ENCODE results near the gene GABPB2. TPM values are rescaled to one million over a fixed set of nuclear protein-coding genes. Genes with fewer than 3 reads are reported as not detected.

The GABPB2 gene
- total and polyA plus RNA-seq, 4 donors, result 0.94 to 13.3 (median 4.4) TPM

DNA sequence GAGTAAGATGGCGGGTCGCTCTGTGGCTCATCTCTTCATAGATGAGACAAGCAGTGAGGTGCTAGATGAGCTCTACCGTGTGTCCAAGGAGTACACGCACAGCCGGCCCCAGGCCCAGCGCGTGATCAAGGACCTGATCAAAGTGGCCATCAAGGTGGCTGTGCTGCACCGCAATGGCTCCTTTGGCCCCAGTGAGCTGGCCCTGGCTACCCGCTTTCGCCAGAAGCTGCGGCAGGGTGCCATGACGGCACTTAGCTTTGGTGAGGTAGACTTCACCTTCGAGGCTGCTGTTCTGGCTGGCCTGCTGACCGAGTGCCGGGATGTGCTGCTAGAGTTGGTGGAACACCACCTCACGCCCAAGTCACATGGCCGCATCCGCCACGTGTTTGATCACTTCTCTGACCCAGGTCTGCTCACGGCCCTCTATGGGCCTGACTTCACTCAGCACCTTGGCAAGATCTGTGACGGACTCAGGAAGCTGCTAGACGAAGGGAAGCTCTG lies 88.2 kb downstream of the GABPB2 start:
- TF ChIP-seq GABPA (IDR thresholded peaks at IDR 0.05 in 1 of 2, conservative IDR thresholded peaks at IDR 0.05 in 1 of 2) (no peak), FOXA1 (IDR thresholded peaks at IDR 0.05) (no peak), YY1 (IDR thresholded peaks at IDR 0.05) (no peak), REST (IDR thresholded peaks at IDR 0.05) (no peak), RAD21 (IDR thresholded peaks at IDR 0.05) (no peak), HNF4A (conservative IDR thresholded peaks at IDR 0.05) (no peak), RXRA (IDR thresholded peaks at IDR 0.05) (no peak), TAF1 (conservative IDR thresholded peaks at IDR 0.05) (no peak), NR2F2 (IDR thresholded peaks at IDR 0.05) (no peak), EGR1 (IDR thresholded peaks at IDR 0.05; ENCODE audit: low read depth in 2 of 2) (no peak), SP1 (IDR thresholded peaks at IDR 0.05) (no peak), JUND (IDR thresholded peaks at IDR 0.05) (no peak), HNF4G (IDR thresholded peaks at IDR 0.05) (no peak), MAX (IDR thresholded peaks at IDR 0.05) (no peak), FOXA2 (IDR thresholded peaks at IDR 0.05) (no peak)
- TF ChIP-seq, protein P1, sequence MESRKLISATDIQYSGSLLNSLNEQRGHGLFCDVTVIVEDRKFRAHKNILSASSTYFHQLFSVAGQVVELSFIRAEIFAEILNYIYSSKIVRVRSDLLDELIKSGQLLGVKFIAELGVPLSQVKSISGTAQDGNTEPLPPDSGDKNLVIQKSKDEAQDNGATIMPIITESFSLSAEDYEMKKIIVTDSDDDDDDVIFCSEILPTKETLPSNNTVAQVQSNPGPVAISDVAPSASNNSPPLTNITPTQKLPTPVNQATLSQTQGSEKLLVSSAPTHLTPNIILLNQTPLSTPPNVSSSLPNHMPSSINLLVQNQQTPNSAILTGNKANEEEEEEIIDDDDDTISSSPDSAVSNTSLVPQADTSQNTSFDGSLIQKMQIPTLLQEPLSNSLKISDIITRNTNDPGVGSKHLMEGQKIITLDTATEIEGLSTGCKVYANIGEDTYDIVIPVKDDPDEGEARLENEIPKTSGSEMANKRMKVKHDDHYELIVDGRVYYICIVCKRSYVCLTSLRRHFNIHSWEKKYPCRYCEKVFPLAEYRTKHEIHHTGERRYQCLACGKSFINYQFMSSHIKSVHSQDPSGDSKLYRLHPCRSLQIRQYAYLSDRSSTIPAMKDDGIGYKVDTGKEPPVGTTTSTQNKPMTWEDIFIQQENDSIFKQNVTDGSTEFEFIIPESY (IDR thresholded peaks at IDR 0.05), result no peak
- TF ChIP-seq, protein P2, sequence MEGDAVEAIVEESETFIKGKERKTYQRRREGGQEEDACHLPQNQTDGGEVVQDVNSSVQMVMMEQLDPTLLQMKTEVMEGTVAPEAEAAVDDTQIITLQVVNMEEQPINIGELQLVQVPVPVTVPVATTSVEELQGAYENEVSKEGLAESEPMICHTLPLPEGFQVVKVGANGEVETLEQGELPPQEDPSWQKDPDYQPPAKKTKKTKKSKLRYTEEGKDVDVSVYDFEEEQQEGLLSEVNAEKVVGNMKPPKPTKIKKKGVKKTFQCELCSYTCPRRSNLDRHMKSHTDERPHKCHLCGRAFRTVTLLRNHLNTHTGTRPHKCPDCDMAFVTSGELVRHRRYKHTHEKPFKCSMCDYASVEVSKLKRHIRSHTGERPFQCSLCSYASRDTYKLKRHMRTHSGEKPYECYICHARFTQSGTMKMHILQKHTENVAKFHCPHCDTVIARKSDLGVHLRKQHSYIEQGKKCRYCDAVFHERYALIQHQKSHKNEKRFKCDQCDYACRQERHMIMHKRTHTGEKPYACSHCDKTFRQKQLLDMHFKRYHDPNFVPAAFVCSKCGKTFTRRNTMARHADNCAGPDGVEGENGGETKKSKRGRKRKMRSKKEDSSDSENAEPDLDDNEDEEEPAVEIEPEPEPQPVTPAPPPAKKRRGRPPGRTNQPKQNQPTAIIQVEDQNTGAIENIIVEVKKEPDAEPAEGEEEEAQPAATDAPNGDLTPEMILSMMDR (IDR thresholded peaks at IDR 0.05; ENCODE audit: low read depth, low read length, missing input control), result no peak
- TF ChIP-seq, protein P3, sequence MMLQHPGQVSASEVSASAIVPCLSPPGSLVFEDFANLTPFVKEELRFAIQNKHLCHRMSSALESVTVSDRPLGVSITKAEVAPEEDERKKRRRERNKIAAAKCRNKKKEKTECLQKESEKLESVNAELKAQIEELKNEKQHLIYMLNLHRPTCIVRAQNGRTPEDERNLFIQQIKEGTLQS (IDR thresholded peaks at IDR 0.05), result no peak
- Histone ChIP-seq H3K36me3 (ENCODE audit: control insufficient read depth in 4 of 4, insufficient read depth in 3 of 4, low read depth in 1 of 4, low read length in 3 of 4) (peaks cover 2 to 35% (median 14%) of the 10 kb centered on the region in 4 donors), H3K9ac (ENCODE audit: low read depth in 1 of 2, low read length in 2 of 2) (no peak overlapping the region), H3K4me3 (ENCODE audit: low read depth in 1 of 3, low read length in 3 of 3) (no peak overlapping the region), H3K27ac (ENCODE audit: low read depth in 1 of 2, low read length in 2 of 2) (no peak overlapping the region), H3K4me1 (ENCODE audit: control insufficient read depth in 4 of 4, insufficient read depth in 4 of 4, low read length in 3 of 4) (peaks cover 0 to 3% (median 0%) of the 10 kb centered on the region in 4 donors), H3K27me3 (ENCODE audit: control insufficient read depth in 4 of 4, insufficient read depth in 4 of 4, low read length in 3 of 4) (no peaks in the 10 kb centered on the region), H3K9me3 (ENCODE audit: control insufficient read depth in 4 of 4, low read length in 3 of 4) (no peaks in the 10 kb centered on the region)
- DNase-seq (ENCODE audit: low spot score), result no peak
- 89% methylated on average over 22 of the region's 22 CpGs for WGBS

All from liver (tissue), 9 donors.